Naive thymus-derived CD8-positive, alpha-beta T cell (primary cell): ENCODE data around the gene NSF. TPM values are rescaled to one million over a fixed set of nuclear protein-coding genes. Genes with fewer than 3 reads are reported as not detected.

Experiments used
- polyA plus RNA-seq, 3 donors: library from polyadenylated mRNA; unstranded; fragments of 300-500 nt; fragmentation: Illumina TruSeq; gene quantifications; one replicate each; pipeline ENCODE4 v1.2.3, GENCODE V29; 2021
- total RNA-seq, 8 experiments: library from RNA in 2 of 8; stranded (reverse) in 2 of 8; gene quantifications; one replicate each; pipeline ENCODE4 v1.2.3 and lab custom pipeline; 2021 to 2026

Gene NSF
- total and polyA plus RNA-seq, 5 experiments from 2014 or later: 9.1 to 45.3 (median 15.3) TPM

Other genes starting within 250 kb of the NSF start
- 10 to 100 TPM; 19.4 to 30.3 TPM for gene ARL17B, start 228.9 kb upstream of the NSF start, total RNA-seq
- 10 to 100 TPM; 31.8 to 32.7 (median 32.4) TPM for gene ARL17B, start 228.9 kb upstream of the NSF start, polyA plus RNA-seq
- 10 to 100 TPM; 36.5 to 39.2 TPM for gene LRRC37A2, start 78.2 kb upstream of the NSF start, total RNA-seq
- 10 to 100 TPM in 2 of 3 donors, 1 to 10 TPM in 1; 9.9 to 13.1 (median 10.8) TPM for gene LRRC37A2, start 78.2 kb upstream of the NSF start, polyA plus RNA-seq
- gene ARL17A, start 11.0 kb upstream of the NSF start, total RNA-seq: 10 to 100 TPM; 27.3 to 32.2 TPM
- gene ARL17A, start 11.0 kb upstream of the NSF start, polyA plus RNA-seq: 1 to 10 TPM; 5.2 to 9.4 (median 6.4) TPM
- not detected for gene WNT3, start 228.0 kb downstream of the NSF start, total RNA-seq
- gene WNT3, start 228.0 kb downstream of the NSF start, polyA plus RNA-seq: not detected